Kidney tubule cell (primary cell): ENCODE data around the gene CACNB4.
"Not testable (repeated sequence)": the region's sequence is repeated elsewhere in the genome, so short reads cannot be mapped to it uniquely, and the experiment has no call there.

Experiments
- DNase-seq: peaks from one replicate; pipeline ENCODE4 v3.0.0-alpha.2; 2018; ENCODE audit warnings: low spot score

Gene CACNB4

DNA sequence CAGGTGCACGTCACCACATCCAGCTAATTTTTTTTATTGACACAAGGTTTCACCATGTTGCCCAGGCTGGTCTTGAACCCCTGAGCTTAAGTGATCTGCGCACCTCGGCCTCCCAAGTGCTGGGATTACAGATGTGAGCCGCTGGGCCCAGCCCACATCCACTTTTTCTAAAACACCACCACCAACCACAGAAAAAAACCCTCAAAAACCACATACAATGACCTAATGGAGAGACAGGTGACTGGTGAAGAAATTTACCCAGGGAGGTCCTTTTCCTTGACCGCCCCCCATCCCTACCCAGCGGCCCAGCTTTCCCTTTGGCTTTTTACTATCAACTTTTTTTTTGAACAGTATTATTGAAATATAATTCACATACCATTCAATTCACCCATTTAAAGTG lies 47.9 kb downstream of the CACNB4 start:
- DNase-seq, result no peak

DNA sequence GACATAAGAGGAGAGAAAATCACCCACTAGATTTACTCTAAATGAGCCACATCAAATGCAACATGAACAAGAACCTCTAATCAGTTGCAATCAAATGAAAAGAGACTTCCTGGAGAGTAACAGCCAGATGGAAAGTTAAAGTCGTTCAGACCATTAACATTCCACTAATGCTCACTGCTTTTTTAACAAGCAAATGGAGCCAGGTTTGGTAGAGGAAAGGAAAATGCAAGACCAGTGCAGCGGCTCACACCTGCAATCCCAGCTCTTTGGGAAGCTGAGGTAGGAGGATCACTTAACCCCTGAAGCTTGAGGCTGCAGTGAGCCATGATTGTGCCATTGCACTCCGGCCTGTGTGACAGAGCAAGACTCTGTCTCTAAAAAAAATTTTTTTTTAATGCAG lies 48.5 kb downstream of the CACNB4 start:
- no peak for DNase-seq

DNA sequence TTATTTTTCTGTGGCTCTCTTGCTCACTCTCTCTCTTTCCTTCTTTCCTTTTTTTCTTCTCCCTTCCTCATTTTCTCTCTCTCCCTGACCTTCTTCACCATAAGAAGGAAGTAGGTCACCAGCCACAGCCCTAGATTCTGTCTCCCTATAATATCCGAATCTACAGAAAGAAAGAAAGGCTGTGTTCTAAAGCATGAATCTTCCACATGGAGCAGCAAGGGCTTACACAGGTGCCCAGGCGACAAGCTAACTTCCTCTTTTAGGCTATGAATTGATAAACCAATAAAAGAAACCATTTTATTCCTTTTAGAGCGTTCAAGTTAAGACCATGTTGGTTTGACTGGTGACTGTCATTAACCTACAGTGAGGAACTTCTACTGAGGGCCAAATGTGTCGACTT lies 49.3 kb downstream of the CACNB4 start:
- DNase-seq, result no peak

DNA sequence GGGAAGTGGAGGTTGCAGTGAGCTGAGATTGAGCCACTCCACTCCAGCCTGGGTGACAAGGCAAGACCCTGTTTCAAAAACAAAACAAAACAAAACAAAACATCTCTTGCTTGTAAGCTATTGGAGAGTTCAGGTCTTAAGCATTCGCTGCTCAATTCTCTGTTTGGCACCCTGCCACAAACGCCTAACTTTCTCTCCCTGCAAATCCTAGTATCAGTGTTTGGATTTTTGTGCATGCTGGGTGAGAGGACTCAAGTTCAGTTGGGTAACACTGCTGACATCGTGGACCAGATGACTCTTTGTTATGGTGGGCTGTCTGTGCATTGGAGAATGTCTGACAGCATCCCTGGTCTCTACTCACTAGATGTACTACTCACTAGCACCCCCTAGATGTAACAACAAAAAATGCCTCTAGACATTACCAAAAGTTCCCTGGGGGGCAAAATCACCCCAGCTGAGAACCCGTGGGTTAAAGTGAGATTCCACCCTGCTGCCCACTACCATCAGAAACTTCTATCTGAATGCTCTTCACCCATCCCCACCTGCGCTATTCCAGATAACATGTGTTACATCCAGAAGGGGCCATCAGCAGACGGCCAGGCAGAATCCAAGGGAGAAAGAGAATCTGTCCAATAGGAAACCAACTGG lies 50.9 kb downstream of the CACNB4 start:
- DNase-seq, result no peak

DNA sequence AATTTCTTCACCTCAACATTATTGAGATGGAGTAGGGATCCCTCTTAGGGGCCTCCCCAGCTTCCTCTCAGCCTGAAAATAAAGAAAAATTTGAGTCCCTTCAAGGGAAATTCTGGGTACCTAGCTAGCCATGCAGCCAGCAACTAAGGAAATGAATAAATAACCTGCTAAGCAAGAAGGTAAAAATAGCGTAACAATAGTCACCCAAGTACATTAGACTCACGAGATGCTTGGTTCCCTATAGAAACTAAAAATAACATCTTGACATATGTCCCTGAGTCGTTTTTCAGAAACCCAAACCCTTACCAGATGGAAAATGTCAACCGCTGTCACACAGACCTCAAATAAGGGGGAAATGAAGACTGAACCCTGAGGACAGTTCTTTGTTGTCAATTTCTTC lies 51.9 kb downstream of the CACNB4 start:
- DNase-seq, result no peak

DNA sequence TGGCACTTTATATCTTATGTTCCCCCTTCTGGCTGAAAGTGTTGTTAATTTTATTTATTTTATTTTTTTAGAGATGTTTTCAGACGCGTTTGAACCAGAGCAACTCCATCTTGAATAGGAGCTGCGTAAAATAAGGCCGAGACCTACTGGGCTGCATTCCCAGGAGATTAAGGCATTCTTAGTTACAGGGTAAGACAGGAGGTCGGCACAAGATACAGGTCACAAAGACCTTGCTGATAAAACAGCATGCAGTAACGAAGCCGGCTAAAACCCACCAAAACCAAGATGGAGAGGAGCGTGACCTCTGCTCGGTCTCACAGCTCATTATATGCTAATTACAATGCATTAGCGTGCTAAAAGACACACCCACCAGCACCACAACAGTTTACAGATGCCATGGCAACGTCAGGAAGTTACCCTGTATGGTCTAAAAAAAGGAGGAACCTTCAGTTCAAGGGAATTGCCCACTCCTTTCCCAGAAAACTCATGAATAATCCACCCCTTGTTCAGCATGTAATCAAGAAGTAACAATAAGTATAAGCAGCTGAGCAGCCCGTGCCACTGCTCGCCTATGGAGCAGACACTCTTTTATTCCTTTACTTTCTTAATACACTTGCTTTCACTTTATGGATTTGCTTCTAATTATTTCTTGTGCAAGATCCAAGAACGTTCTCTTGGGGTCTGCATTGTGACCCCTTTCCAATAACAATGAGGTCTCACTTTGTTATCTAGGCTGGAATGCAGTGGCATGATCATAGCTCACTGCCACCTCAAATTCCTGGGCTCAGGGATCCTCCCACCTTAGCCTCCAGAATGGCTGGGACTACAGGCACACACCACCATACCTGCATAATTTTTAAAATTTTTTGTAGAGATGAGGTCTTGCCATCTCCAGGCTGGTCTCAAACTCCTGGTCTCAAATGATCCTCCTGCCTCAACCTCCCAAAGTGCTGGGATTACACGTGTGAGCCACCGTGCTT lies 55.9 kb downstream of the CACNB4 start:
- DNase-seq, result no peak

DNA sequence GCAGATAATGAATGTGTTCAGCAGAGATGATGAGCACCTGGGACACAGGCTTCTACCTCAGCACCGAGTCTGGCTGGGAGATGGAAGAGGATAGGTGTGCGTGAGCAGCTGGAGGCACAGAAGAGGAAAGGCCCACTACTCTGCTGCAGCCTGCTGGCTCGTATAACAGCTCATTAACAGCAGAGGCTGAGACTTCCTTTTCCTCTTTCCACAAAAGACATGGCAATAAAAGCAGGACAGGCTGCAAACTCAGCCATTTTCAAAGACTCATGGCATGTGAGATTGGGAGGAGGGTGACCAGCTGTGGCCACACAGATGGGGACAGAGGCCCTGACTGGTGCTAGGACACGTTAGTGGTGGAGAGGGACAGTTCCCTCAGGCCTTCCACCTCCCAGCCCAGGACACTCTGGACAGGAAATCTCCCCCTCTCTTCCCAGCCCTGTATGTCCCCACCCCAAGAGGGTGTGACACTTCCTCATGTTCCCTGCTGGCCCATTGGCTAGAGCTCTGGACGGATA lies 60.3 kb downstream of the CACNB4 start:
- no peak for DNase-seq

DNA sequence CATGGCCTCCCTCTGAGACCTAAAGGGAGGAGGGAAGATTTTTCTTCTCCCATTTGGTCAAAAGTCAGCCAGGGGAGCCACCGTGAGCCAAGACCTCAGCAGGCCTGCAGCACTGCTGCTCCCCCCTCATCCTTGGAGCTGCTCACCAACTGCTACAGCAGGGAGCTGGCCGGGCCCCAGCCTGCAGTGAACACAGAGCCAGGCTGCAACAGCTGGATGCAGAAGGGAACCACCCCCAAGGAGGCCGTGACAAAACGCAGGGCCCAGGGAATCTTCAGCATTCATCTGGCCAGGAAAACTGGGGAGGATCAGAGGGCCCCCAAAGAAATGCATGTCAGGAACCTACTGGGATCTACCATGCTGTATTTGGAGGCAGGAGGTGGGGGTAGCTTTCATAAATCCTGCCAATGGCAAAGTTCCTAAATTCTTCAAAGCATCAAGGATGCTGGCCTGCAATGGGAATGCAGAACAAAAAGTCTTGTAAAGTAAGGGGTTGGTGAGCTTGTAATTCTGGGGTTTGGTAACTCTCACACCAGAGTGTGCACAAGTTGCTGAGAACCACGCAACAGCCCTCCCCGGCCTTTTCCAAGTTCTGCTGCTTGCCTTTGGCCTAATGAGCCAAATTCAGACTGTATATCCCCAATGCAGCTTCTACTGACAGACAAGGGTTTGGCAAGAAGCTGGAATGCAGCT lies 61.0 kb downstream of the CACNB4 start:
- DNase-seq, result no peak

DNA sequence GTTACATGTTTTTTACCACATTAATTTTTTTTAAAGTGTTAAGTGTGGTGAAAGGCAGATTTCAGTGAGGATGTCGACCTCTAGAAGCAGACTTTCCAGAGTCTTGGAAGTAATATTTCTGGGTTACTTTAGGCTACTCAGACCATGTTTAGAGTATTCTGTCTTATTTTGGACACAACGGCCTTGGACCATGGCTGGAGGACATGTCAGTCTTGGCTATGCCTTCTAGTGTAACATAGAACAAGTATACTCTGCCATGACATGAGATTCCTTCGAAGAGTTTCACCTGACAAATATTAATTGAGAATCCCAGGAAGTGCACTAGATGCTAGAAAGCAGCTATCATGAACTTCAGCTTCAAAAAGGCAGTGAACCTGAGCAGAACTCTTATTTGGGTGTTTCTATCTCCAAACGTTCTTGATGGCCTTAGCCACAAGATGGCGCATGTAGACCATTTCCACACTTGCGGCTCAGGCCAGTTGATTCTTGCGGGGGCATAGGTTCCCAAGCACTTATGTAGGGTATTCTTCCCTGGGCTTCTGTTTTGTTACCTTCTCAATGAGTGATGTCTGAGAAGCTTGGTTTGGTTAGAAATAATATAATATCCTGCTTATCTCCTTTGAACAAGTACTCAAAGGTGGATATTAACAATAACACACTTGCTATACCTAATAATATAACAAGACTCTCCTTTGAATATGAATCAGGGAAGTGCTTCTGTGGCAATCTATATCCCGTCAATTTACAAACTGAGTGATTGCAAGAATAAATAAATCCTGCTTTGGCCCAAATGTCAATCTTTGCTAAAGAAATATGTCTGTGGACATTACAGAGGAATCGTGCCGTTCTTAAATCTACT lies 62.0 kb downstream of the CACNB4 start:
- DNase-seq, result peak; percentile 74

DNA sequence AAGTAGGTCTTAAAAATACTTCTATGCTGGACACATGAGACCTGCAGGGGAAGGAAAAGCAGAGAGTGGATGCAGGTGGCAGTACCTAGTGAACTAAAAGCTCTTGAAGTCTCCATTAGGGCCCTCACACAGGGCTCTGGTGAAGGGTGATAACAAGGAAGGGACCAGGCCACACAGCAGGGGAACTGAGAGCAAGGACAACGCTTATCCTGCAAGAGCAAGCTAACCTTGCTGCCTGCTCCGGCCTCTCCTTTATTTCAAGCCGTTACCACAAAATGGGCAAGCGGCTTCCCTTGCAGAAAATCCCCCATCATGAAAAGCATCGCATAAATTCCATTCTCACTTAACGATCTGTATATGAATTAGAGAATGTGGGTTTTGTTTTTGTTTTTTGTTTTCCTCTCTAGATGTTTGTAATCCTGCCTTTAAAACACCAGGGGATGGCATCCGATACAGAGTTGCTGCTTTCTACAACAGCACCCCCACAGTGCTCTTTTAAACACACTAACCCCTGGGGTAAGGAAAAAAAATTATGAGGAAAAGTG lies 64.5 kb downstream of the CACNB4 start:
- DNase-seq, result no peak

DNA sequence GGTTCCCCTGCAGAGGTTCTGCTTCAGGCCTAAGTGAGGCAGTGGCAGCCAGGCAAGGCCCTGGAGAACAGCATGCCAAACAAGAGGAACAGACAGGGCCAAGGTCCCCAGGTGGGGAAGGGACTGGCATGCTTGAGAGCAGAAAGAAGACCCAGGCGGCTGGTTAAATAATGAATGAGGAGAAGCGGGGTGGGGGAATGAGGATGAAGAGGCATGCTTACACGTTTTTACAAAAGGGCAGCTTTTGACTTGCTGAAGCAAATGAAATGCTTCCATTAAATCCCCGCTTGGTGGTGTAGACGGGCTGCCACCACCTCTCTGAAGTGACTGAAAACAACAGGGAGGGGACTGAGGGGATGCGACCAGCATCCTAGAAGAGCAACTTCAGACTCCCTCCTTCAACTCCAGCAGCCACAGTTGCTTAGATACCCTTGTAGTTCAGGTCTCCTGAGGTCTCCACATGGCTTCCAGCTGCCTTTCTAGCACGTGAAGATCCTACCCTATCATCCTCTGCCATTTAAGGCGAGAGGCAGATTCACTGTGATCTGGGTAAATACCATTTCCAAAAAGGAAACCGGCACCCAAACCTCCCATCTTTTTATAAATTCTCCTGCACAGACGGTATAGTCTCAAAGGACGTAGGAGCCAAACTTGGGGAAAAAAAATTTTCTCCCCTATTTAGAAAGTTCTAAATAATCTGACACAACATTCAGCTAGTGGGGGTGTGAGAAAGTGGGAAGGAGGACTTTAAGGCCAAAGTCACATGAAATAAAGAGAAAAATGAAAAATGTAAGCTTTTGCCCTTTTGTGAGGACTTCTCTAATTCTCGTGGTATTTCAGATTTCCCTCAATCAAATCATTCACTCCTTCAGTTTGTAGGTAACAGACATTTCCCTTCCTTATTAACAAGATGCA lies 65.6 kb downstream of the CACNB4 start:
- DNase-seq, result no peak

DNA sequence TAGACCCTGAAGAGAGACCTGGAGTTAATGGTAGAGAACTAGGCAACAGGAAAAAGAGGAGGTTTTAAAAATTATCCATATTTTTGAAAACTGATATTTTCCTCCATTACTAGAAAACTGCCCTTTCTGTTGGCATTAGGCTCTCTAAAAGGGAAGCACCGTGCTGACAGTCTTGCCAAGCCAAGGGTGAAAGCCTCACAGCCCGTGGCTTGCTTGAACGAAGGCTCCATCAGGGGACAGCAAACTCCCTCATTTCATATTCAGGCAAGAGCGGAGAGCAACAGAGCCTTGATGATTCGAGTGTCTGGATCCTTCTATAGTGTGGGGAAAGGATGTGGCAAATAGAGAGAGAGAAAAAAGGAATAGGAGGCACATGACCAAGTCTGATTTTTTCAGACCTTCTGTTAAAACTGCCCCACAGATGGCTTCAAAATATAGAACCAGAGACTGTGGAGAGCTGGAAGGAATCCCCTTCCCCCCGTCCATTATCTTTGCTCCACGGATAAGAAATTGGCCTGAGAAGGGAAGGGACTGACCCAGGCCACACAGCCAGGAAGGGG lies 67.0 kb downstream of the CACNB4 start:
- DNase-seq, result no peak

DNA sequence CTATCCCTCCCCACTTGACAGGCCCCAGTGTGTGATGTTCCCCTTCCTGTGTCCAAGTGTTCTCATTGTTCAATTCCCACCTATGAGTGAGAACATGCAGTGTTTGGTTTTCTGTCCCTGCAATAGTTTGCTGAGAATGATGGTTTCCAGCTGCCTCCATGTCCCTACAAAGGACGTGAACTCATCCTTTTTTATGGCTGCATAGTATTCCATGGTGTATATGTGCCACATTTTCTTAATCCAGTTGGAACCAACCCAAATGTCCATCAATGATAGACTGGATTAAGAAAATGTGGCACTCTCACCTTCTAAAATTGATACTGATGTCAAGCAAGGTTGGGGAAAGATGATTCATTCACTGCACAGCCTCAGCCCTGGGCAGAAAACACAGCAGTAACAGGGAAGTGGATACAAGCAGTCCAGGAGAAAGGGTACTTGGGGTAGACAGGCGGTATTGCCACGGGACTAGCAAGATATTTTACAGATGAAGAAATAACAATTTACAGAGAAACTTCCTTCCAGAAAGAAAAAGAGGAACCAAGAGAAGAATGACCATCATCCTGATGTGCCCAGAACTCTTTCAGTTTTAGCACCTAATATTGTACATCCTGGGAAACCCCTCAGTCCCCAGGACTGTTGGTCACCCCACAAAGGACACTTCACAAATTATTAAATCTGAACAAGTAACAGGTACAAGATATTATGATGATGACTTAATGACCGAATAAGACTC lies 68.1 kb downstream of the CACNB4 start:
- not testable (repeated sequence) for DNase-seq

DNA sequence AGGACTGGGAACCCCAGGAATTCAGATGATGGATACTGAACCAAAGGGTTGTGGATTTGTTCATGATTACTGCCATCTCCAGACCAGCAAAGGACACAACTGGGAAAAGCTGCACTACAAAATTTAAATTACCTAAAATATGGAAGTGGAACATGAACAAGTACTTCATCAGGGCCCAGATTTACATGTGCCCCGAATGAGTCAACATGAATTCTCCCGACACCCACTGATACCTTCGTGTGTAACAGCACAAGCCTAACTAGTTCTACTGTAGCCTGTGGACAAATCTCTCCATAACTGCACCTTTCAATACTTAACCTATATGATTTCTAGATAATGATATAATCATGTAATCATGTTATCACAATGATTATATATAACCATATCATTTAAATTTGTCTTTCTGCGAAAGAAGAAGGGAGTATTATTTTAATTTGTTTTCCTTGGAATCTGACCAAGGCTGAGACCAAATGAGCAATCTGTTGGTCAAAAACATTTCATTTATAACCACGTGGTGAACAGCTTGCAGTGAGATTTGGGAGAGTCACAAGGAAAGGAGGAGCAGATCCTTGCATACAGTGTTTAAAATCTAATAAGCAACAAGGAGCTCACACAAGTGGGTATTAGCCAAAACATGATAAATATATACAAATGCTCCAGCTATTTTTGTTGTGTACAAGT lies 70.5 kb downstream of the CACNB4 start:
- no peak for DNase-seq

DNA sequence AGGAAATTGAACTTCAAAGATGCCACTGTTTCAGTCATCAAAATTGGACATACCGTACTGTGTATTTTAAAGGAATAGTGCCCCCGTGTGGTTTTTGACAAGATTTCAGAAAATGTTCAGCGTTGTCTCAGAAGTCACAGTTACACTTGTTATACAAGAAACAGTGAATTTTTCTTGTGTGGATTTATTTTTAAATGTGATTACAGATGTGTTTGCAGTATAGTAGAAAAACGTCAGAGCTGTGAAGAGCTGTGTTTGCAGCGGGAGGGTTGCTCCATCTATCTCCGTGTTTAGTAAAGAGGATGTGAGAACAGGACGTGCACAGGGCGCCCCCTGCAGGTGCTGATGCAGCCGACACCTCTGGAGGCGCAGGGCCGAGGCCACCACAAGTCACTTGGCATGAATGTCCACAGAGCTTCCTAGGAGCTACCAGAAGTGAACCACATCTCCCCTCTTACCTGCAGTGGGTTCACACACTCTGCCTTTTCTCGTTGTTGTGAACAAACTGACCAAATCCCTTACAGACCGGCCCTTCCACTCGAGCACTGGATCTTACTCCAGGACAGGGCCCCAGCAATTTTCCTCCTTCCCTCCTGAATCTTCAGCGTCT lies 73.1 kb downstream of the CACNB4 start:
- peak; percentile 83 for DNase-seq

DNA sequence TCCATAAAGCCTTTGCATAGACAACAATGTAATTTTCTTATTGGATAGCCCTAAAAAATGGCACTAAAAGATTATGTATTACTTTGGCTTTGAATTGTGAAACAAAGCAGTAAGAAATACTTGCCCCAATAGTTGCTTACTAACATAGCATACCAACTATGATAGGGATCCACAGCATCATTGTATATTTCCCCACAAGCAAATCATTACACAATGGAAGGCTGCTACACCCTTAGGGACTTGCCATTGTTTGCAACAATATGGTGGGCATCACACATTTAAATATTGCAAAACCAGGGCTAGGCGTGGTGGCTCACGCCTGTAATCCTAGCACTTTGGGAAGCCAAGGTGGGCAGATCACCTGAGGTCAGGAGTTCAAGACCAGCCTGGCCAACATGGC lies 74.4 kb downstream of the CACNB4 start:
- DNase-seq, result no peak

DNA sequence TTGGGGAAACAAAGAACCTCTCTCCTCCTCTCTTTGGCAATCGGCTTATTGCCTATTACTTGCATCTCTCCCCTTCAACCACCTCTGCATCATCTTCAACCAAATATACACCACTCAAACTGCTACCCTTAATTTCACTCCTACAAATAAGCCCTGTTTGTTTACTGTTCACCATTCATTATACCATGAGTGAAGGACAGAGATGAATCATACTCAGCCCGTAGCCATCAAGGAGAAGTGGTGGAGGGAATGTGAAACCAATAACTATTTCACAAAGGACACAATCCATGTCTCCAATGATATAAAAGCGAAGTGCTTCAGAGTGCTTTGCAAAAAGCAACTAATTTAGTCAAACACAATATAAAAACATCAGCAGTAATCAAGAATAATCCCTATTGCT lies 76.8 kb downstream of the CACNB4 start:
- DNase-seq, result no peak

DNA sequence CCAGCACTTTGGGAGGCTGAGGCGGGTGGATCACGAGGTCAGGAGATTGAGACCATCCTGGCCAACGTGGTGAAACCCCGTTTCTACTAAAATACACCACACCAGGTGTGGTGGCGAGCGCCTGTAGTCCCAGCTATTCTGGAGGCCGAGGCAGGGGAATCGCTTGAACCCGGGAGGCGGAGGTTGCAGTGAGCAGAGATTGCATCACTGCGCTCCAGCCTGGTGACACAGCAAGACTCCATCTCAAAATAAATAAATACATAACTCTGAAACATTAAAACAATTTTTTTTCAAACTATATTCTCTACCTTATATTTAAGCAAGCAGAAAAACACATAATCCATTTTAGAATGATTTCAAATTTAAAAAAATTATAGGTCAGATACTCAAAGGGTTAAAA lies 77.8 kb downstream of the CACNB4 start:
- DNase-seq, result not testable (repeated sequence)
